MM.1S (cell line): ENCODE data around the gene MYMX.

Source experiments
- EZH2 ChIP-seq: fragments of 300-600 bp; sonication (generic); optimal IDR thresholded peaks from 2 replicates; pipeline ENCODE3; 2017; ENCODE audit warnings: low read depth, mild to moderate bottlenecking, antibody characterized with exemption, low read length, mixed read lengths
- EZH2phosphoT487 ChIP-seq: fragments of 300-600 bp; sonication (generic); IDR thresholded peaks from 2 replicates; pipeline ENCODE4 v1.6.1; 2018; ENCODE audit warnings: antibody characterized with exemption, low read length
- TF ChIP-seq, protein P1 (sequence below): fragments of 300-600 bp; sonication (generic); IDR thresholded peaks from 2 replicates; pipeline ENCODE4 v1.5.1; 2016; ENCODE audit warnings: antibody characterized with exemption, low read length, mixed read lengths

DNA sequence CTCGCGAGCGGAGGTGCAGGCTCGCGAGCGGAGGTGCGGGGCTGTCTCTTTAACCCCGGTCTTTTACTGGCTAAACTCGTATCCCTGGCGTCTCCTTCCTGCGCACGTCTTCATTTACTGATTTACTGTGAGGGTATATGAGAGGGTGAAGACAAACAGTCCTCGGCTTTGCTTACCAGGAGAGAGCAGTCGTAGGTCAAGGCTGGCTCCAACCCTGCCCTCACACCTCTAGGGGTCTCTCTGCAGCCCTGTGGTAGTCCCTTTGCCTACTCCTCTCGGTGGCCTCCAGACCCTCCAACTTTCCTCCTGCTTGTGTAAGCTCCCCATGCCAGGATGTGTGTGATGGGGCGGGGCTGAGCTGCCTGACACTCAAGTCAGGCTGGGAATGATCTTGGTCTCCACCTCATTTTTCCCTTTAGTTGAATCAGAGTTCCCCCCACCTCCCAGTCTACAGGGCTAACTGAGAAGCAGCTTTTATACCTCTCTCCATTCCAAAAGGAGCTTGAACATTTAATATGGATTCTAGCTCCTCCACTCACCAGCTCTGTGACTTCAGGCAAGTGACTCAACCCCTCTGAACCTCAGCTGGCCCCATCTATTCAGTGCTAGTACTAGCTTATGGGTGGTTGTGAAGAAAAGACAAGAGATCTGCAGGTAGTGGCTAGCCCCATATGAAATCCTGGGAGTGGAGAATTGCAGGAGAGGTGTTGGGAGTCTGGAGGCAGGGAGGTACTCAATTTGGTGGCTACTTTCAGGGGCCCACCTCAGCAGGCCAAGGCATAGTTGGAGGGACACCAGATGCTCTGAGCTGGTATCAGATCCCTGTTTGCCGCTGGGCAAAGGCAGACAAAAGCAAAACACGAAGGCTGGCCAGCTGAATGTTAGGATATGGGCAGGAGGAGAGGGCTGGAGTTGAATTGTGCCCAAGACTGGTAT is 7.6 kb downstream of the MYMX start:
- TF ChIP-seq EZH2 (no peak), EZH2phosphoT487 (no peak)
- TF ChIP-seq, protein P1, sequence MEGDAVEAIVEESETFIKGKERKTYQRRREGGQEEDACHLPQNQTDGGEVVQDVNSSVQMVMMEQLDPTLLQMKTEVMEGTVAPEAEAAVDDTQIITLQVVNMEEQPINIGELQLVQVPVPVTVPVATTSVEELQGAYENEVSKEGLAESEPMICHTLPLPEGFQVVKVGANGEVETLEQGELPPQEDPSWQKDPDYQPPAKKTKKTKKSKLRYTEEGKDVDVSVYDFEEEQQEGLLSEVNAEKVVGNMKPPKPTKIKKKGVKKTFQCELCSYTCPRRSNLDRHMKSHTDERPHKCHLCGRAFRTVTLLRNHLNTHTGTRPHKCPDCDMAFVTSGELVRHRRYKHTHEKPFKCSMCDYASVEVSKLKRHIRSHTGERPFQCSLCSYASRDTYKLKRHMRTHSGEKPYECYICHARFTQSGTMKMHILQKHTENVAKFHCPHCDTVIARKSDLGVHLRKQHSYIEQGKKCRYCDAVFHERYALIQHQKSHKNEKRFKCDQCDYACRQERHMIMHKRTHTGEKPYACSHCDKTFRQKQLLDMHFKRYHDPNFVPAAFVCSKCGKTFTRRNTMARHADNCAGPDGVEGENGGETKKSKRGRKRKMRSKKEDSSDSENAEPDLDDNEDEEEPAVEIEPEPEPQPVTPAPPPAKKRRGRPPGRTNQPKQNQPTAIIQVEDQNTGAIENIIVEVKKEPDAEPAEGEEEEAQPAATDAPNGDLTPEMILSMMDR, result peak; percentile 9
